K562 (cell line): Measurements from ENCODE around the gene NCCRP1. TPM values are rescaled to one million over a fixed set of nuclear protein-coding genes. Genes with fewer than 3 reads are reported as not detected.

Experiments
- DACH1 ChIP-seq: fragments of 450-650 bp; IDR thresholded peaks from 2 replicates; pipeline ENCODE4 v1.6.1; 2018; ENCODE audit not compliant: partially characterized antibody
- E2F3 ChIP-seq: fragments of 250-450 bp; sonication (Bioruptor Pico); IDR thresholded peaks from 2 replicates; pipeline ENCODE4 v1.4.0; 2020; ENCODE audit warnings: mild to moderate bottlenecking
- GTF2E2 ChIP-seq: fragments of 200-800 bp; sonication (Bioruptor generic); IDR thresholded peaks from 2 replicates; pipeline ENCODE4 v1.6.1; 2016; ENCODE audit warnings: missing genetic modification characterization, missing compliant biosample characterization
- HOXB6 ChIP-seq: fragments of 250-450 bp; sonication (Bioruptor Pico); IDR thresholded peaks from 2 replicates; pipeline ENCODE4 v1.5.1; 2022; ENCODE audit warnings: mild to moderate bottlenecking, borderline replicate concordance
- KDM2B ChIP-seq: fragments of 250-450 bp; sonication (Bioruptor Pico); IDR thresholded peaks from 2 replicates; pipeline ENCODE4 v1.8.0; 2021; ENCODE audit warnings: mild to moderate bottlenecking, moderate library complexity
- KLF16 ChIP-seq: IDR thresholded peaks from 2 replicates; pipeline ENCODE4 v1.6.1; 2016; ENCODE audit warnings: antibody characterized with exemption
- KLF6 ChIP-seq: fragments of 250-450 bp; sonication (Bioruptor Pico); IDR thresholded peaks from 2 replicates; pipeline ENCODE4 v1.4.0; 2020; ENCODE audit warnings: mild to moderate bottlenecking, moderate library complexity, borderline replicate concordance
- PRPF4 ChIP-seq: fragments of 200-400 bp; formaldehyde crosslinking; IDR thresholded peaks from one replicate; pipeline ENCODE4 v1.6.1; 2017; ENCODE audit warnings: low read length, low read depth, mild to moderate bottlenecking; ENCODE audit not compliant: insufficient read depth, poor library complexity, severe bottlenecking
- polyA plus RNA-seq, 8 experiments: library from polyadenylated mRNA; depleted of rRNA in 4 of 8; stranded (reverse) in 5 of 8; unstranded in 3 of 8; fragments of >200 nt; fragmentation: Nextera tagmentation in 2 of 8; fragmentation: Illumina TruSeq in 1 of 8; extraction: Ambion mirVana in 2 of 8; extraction: Trizol in 1 of 8; gene quantifications; 2 replicates each; pipeline versions ENCODE4 v1.2.1 to v1.2.3, GENCODE V29; 2011 to 2014; ENCODE audit warnings: inconsistent platforms in 1 of 8, missing spikeins in 1 of 8
- total RNA-seq, 7 experiments: library from RNA; depleted of rRNA in 6 of 7; stranded (reverse); fragments of >200 nt in 6 of 7; fragmentation: Illumina TruSeq in 2 of 7; extraction: Trizol in 2 of 7; gene quantifications; 2 replicates each; pipeline versions ENCODE4 v1.2.1 to v1.2.3, GENCODE V29; 2011 to 2021; ENCODE audit warnings: low replicate concordance in 1 of 7
- TF ChIP-seq, protein P1 (sequence below): fragments of 450-650 bp; IDR thresholded peaks from 2 replicates; pipeline ENCODE4 v1.6.1; 2016
- TF ChIP-seq, protein P2 (sequence below): fragments of 450-650 bp; formaldehyde crosslinking; conservative IDR thresholded peaks from 2 replicates; pipeline ENCODE4 v1.4.0; 2022; ENCODE audit warnings: mild to moderate bottlenecking, missing genetic modification characterization

The NCCRP1 gene
- total and polyA plus RNA-seq, 9 of the 15 experiments (the other 6 are each of a cell fraction or from before 2014, with no cell fraction given) = 0.05 TPM; not detected in 8

DNA sequence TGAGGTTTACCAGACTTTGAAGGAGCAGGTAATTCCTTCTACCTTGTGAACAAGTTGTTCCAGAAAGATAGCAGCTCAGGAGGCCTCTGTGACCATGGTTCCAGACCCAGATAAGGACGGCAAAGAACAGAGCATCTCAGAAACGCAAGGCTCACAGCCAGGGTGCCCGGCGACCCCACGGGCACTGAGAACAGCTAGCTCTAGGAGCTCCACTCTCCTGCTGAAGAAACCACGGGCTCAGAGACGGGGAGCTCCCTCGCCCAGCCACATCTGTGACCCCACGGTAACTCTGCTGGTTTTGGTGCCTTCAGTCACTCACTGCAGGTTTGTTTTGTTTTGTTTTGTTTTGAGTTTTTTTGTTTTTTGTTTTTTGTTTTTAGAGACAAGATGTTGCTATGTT lies 16.0 kb upstream of the NCCRP1 start (continued):
- TF ChIP-seq, protein P1, sequence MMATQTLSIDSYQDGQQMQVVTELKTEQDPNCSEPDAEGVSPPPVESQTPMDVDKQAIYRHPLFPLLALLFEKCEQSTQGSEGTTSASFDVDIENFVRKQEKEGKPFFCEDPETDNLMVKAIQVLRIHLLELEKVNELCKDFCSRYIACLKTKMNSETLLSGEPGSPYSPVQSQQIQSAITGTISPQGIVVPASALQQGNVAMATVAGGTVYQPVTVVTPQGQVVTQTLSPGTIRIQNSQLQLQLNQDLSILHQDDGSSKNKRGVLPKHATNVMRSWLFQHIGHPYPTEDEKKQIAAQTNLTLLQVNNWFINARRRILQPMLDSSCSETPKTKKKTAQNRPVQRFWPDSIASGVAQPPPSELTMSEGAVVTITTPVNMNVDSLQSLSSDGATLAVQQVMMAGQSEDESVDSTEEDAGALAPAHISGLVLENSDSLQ = no peak
- TF ChIP-seq E2F3 (CRISPR knock-in tag) (no peak), KDM2B (CRISPR knock-in tag) (no peak), KLF16 (no peak), PRPF4 (no peak), HOXB6 (no peak), DACH1 (no peak), KLF6 (CRISPR knock-in tag) (no peak), GTF2E2 (tag) (no peak)
- TF ChIP-seq, protein P2, sequence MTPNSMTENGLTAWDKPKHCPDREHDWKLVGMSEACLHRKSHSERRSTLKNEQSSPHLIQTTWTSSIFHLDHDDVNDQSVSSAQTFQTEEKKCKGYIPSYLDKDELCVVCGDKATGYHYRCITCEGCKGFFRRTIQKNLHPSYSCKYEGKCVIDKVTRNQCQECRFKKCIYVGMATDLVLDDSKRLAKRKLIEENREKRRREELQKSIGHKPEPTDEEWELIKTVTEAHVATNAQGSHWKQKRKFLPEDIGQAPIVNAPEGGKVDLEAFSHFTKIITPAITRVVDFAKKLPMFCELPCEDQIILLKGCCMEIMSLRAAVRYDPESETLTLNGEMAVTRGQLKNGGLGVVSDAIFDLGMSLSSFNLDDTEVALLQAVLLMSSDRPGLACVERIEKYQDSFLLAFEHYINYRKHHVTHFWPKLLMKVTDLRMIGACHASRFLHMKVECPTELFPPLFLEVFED (CRISPR knock-in tag) = no peak
